Mesenchymal stem cell (in vitro differentiated cells and primary cell): ENCODE measurements around the gene RPL10.

Source experiments
- DNase-seq: peaks from one replicate; pipeline ENCODE4 v3.0.0-alpha.2; 2013
- H2AFZ ChIP-seq: one replicate; pipeline ENCODE4 v1.6.1; 2013; ENCODE audit warnings: low read depth, mild to moderate bottlenecking, control low read depth, inconsistent platforms, low read length, moderate library complexity
- H2AK5ac ChIP-seq: 2 replicates; pipeline ENCODE4 v1.6.1; 2013; ENCODE audit warnings: low read length, moderate library complexity, mild to moderate bottlenecking, inconsistent platforms; ENCODE audit not compliant: severe bottlenecking
- H2BK120ac ChIP-seq: one replicate; pipeline ENCODE4 v1.6.1; 2013; ENCODE audit warnings: low read depth, mild to moderate bottlenecking, inconsistent platforms, low read length, moderate library complexity
- H2BK12ac ChIP-seq, 2 experiments: one replicate each; pipeline ENCODE4 v1.6.1; 2013; ENCODE audit warnings: inconsistent platforms in 2 of 2, low read length in 2 of 2, mild to moderate bottlenecking in 2 of 2, moderate library complexity in 2 of 2, control low read depth in 1 of 2
- H2BK15ac ChIP-seq: one replicate; pipeline ENCODE4 v1.6.1; 2013; ENCODE audit warnings: mild to moderate bottlenecking, low read depth, inconsistent platforms; ENCODE audit not compliant: poor library complexity, severe bottlenecking
- H2BK5ac ChIP-seq: 2 replicates; pipeline ENCODE4 v1.6.1; 2013; ENCODE audit warnings: low read depth, mild to moderate bottlenecking, low read length, control low read depth, inconsistent platforms; ENCODE audit not compliant: poor library complexity, severe bottlenecking
- H3K14ac ChIP-seq, 2 experiments: one replicate each; pipeline ENCODE4 v1.6.1; 2013; ENCODE audit warnings: inconsistent platforms in 2 of 2, low read length in 2 of 2, control low read depth in 1 of 2, mild to moderate bottlenecking in 1 of 2, moderate library complexity in 1 of 2
- H3K18ac ChIP-seq, 2 experiments: one replicate each; pipeline ENCODE4 v1.6.1; 2013; ENCODE audit warnings: inconsistent platforms in 2 of 2, low read length in 2 of 2, control low read depth in 1 of 2, low read depth in 1 of 2, mild to moderate bottlenecking in 1 of 2
- H3K23ac ChIP-seq, 2 experiments: one replicate each; pipeline ENCODE4 v1.6.1; 2013; ENCODE audit warnings: inconsistent platforms in 2 of 2, low read length in 2 of 2, mild to moderate bottlenecking in 2 of 2, moderate library complexity in 2 of 2, control low read depth in 1 of 2
- H3K27ac ChIP-seq: 2 replicates; pipeline ENCODE4 v1.5.1; 2013; ENCODE audit warnings: mild to moderate bottlenecking, moderate library complexity, low read length, control low read depth, inconsistent platforms; ENCODE audit not compliant: poor library complexity, severe bottlenecking
- H3K27me3 ChIP-seq, 2 experiments: 2 replicates each; pipeline versions ENCODE4 v1.6.1 to v1.7.0; 2013; ENCODE audit warnings: low read length in 2 of 2, mild to moderate bottlenecking in 2 of 2, moderate library complexity in 2 of 2, control low read depth in 1 of 2, inconsistent platforms in 1 of 2; ENCODE audit not compliant: control insufficient read depth in 1 of 2, insufficient read depth in 1 of 2
- H3K36me3 ChIP-seq, 2 experiments: 2 replicates each; pipeline versions ENCODE4 v1.6.1 to v1.7.0; 2013; ENCODE audit warnings: low read length in 2 of 2, control low read depth in 1 of 2, inconsistent platforms in 1 of 2, low read depth in 1 of 2, mild to moderate bottlenecking in 1 of 2; ENCODE audit not compliant: insufficient read depth in 2 of 2, control insufficient read depth in 1 of 2
- H3K4ac ChIP-seq, 2 experiments: one replicate each; pipeline ENCODE4 v1.6.1; 2013; ENCODE audit warnings: inconsistent platforms in 2 of 2, low read length in 2 of 2, mild to moderate bottlenecking in 2 of 2, moderate library complexity in 2 of 2, control low read depth in 1 of 2, low read depth in 1 of 2
- H3K4me1 ChIP-seq: 2 replicates; pipeline ENCODE4 v1.6.1; 2013; ENCODE audit warnings: low read depth, low read length, control low read depth; ENCODE audit not compliant: control insufficient read depth, insufficient read depth
- H3K4me2 ChIP-seq: 2 replicates; pipeline ENCODE4 v1.6.1; 2013; ENCODE audit warnings: low read length, mild to moderate bottlenecking, inconsistent platforms; ENCODE audit not compliant: poor library complexity, severe bottlenecking
- H3K4me3 ChIP-seq, 2 experiments: 2 replicates each; pipeline versions ENCODE4 v1.5.1 to v1.7.0; 2013; ENCODE audit warnings: low read length in 2 of 2, mild to moderate bottlenecking in 2 of 2, control low read depth in 1 of 2, low read depth in 1 of 2; ENCODE audit not compliant: insufficient read depth in 1 of 2
- H3K79me1 ChIP-seq: replicated peaks from 2 replicates; pipeline ENCODE4 v1.6.1; 2013; ENCODE audit warnings: mild to moderate bottlenecking, control low read depth, low read length, inconsistent platforms; ENCODE audit not compliant: poor library complexity, severe bottlenecking
- H3K9ac ChIP-seq: 2 replicates; pipeline ENCODE4 v1.7.0; 2013; ENCODE audit warnings: mild to moderate bottlenecking, low read length, moderate library complexity
- H3K9me3 ChIP-seq: 2 replicates; pipeline ENCODE4 v1.7.0; 2013; ENCODE audit warnings: mild to moderate bottlenecking, low read length; ENCODE audit not compliant: control insufficient read depth
- H4K8ac ChIP-seq: one replicate; pipeline ENCODE4 v1.6.1; 2013; ENCODE audit warnings: inconsistent platforms, mild to moderate bottlenecking, low read length, moderate library complexity
- H4K91ac ChIP-seq: one replicate; pipeline ENCODE4 v1.6.1; 2013; ENCODE audit warnings: mild to moderate bottlenecking, low read length, inconsistent platforms
- WGBS: methylation state at CpG from one replicate; pipeline ENCODE4 v1.1.7; 2013; ENCODE audit warnings: mixed read lengths; 5-methylcytosine and 5-hydroxymethylcytosine counted together

The RPL10 gene

DNA sequence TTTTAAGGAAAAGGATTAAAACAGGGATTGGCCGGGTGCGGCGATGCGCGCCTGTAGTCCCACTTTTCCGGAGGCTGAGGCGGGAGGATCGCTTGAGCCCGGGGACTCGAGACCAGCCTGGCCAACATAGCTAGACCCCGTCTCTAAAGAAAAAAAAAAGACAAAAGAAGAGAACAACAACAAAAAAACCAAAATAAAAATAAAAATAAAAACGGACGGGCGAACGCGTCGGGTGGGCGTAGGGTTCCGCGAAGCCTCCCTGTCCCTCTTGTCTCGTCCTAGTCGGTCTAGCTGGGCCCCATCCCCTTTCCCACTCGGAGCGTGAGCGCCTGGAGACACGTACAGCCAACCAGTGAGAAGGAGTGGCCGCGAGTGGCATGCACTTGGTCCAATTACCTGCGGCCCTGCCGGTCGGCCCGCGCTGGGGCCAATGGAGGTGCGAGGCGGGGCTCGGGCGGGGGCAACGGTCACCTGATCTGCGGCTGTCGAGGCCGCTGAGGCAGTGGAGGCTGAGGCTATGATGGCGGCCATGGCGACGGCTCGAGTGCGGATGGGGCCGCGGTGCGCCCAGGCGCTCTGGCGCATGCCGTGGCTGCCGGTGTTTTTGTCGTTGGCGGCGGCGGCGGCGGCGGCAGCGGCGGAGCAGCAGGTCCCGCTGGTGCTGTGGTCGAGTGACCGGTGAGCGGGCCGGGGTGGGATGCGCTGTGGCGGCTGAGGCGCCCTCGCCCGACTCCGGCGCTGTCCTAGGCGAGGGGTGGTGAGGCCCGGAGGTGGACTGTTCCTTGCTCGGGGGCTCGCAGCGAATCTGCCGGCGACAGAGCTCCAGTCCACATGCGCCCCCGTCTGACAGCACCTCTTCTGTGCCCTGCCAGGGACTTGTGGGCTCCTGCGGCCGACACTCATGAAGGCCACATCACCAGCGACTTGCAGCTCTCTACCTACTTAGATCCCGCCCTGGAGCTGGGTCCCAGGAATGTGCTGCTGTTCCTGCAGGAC lies 30.3 kb downstream of the RPL10 start, which contains the start of gene ATP6AP1:
TSS of gene ATP6AP1 (plus strand) at position 502 of the 996 bp plus-strand sequence. CDS start at position 518, 16 bp downstream.
- H2AFZ ChIP-seq: peak within 1 kb of the TSS; percentile 81
- H3K4me1 ChIP-seq: peaks cover 19% of the 10 kb centered on the region
- peak; percentile 95 for DNase-seq
- peaks cover 0 to 3% of the 10 kb centered on the region in 2 experiments for H3K27me3 ChIP-seq
- H2BK120ac ChIP-seq: no peak within 1 kb of the TSS
- no peak within 1 kb of the TSS for H3K27ac ChIP-seq
- peak within 1 kb of the TSS in 1 of 2 experiments; percentile 99 for H3K14ac ChIP-seq
- peak within 1 kb of the TSS in 1 of 2 experiments; percentile 63 for H2BK12ac ChIP-seq
- peaks cover 5% of the 10 kb centered on the region for H3K79me1 ChIP-seq
- peak within 1 kb of the TSS; percentile 47 to 96 for H3K4ac ChIP-seq
- H3K4me2 ChIP-seq: peak within 1 kb of the TSS; percentile 73
- H3K18ac ChIP-seq: peak within 1 kb of the TSS; percentile 80 to 99
- 12% methylated on average over 52 of the region's 87 CpGs for WGBS
- H3K23ac ChIP-seq: peak within 1 kb of the TSS in 1 of 2 experiments; percentile 83
- no peaks in the 10 kb centered on the region for H3K9me3 ChIP-seq
- peaks cover 23 to 27% of the 10 kb centered on the region in 2 experiments for H3K36me3 ChIP-seq
- H4K8ac ChIP-seq: peak within 1 kb of the TSS; percentile 91
- peak within 1 kb of the TSS; percentile 30 for H2BK15ac ChIP-seq
- H3K4me3 ChIP-seq: peak within 1 kb of the TSS; percentile 78 to 81
- H3K9ac ChIP-seq: peak within 1 kb of the TSS; percentile 83
- peak within 1 kb of the TSS; percentile 38 for H2AK5ac ChIP-seq
- H4K91ac ChIP-seq: peak within 1 kb of the TSS; percentile 70
- H2BK5ac ChIP-seq: no peak within 1 kb of the TSS

DNA sequence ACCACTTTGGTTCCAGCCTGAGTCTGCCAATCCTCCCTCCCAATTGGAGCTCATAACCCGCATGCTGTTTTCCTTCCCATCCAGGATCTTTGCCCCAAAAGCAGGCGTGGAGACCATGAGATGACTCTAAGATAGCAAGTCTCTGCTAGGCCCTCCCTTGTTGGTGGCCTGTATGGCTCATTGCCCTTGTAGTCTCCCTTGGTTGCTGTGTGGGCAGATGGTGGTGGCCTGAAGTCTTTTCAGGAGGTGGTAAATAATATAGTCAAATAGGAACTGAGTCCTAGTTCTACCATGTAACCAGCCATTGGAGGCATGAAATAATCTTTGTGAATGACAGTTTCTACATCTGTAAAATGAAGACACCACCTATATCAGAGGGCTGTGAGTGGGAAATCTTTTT lies 31.5 kb downstream of the RPL10 start:
- Histone ChIP-seq H3K4me2 (peak overlapping the region; percentile 13), H4K91ac (no peak overlapping the region), H3K4ac (no peak overlapping the region), H3K27me3 (peaks cover 0 to 3% of the 10 kb centered on the region in 2 experiments), H3K23ac (no peak overlapping the region), H3K27ac (no peak overlapping the region), H3K36me3 (peaks cover 29 to 39% of the 10 kb centered on the region in 2 experiments), H3K14ac (no peak overlapping the region), H2BK12ac (no peak overlapping the region), H3K9ac (peak overlapping the region; percentile 83), H4K8ac (no peak overlapping the region), H3K18ac (no peak overlapping the region), H2AK5ac (no peak overlapping the region), H2BK120ac (no peak overlapping the region), H3K9me3 (no peaks in the 10 kb centered on the region), H2BK5ac (no peak overlapping the region), H3K4me3 (peak overlapping the region in 1 of 2 experiments; percentile 78), H2BK15ac (no peak overlapping the region), H3K79me1 (peaks cover 8% of the 10 kb centered on the region), H2AFZ (no peak overlapping the region), H3K4me1 (peaks cover 25% of the 10 kb centered on the region)
- 100% methylated on average over 2 of the region's 2 CpGs for WGBS
- no peak for DNase-seq

DNA sequence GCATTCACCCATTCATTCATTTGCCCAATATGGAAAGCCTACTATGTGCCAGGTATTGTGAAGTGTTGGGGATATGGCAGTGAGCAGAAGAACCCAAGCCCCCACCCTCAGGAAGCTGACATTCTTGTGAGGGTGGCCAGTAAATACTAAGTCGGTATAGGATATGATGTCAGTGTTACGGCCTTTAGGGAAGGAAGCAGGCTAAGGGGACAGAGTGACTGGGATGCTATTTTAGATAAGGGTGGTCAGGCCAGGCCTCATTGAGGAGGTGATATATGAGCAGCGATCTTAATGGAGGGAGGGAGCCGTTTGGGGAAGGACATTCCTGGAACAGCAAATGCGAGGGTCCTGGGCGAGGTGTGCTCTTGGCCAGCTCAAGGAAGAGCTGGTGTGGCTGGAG lies 32.3 kb downstream of the RPL10 start:
- Histone ChIP-seq H2BK15ac (no peak overlapping the region), H3K79me1 (peaks cover 10% of the 10 kb centered on the region), H2BK5ac (no peak overlapping the region), H3K9ac (no peak overlapping the region), H3K14ac (peak overlapping the region in 1 of 2 experiments; percentile 48), H4K91ac (no peak overlapping the region), H4K8ac (no peak overlapping the region), H3K27ac (no peak overlapping the region), H3K4ac (no peak overlapping the region), H2AFZ (no peak overlapping the region), H2BK120ac (no peak overlapping the region), H3K36me3 (peaks cover 37 to 47% of the 10 kb centered on the region in 2 experiments), H2AK5ac (no peak overlapping the region), H3K4me1 (peaks cover 25% of the 10 kb centered on the region), H3K4me2 (no peak overlapping the region), H3K23ac (peak overlapping the region in 1 of 2 experiments; percentile 50), H3K9me3 (no peaks in the 10 kb centered on the region), H3K4me3 (peak overlapping the region in 1 of 2 experiments; percentile 13), H3K27me3 (peaks cover 0 to 3% of the 10 kb centered on the region in 2 experiments), H2BK12ac (no peak overlapping the region), H3K18ac (no peak overlapping the region)
- WGBS: 69% methylated on average over 6 of the region's 6 CpGs
- DNase-seq: no peak

- H2AK5ac ChIP-seq: no peak overlapping the region
- WGBS: 84% methylated on average over 7 of the region's 7 CpGs
- H3K18ac ChIP-seq: no peak overlapping the region
- no peak overlapping the region for H3K27ac ChIP-seq
- peaks cover 0 to 3% of the 10 kb centered on the region in 2 experiments for H3K27me3 ChIP-seq
- H3K23ac ChIP-seq: peak overlapping the region in 1 of 2 experiments; percentile 50
- no peak overlapping the region for H3K9ac ChIP-seq
- H3K79me1 ChIP-seq: peaks cover 10% of the 10 kb centered on the region
- no peak for DNase-seq
- peaks cover 41 to 51% of the 10 kb centered on the region in 2 experiments for H3K36me3 ChIP-seq
- H3K4me1 ChIP-seq: peaks cover 25% of the 10 kb centered on the region
- no peak overlapping the region for H2BK5ac ChIP-seq
- H3K4me2 ChIP-seq: no peak overlapping the region
- no peaks in the 10 kb centered on the region for H3K9me3 ChIP-seq
- H3K4ac ChIP-seq: no peak overlapping the region
- no peak overlapping the region for H2BK120ac ChIP-seq
- H2BK12ac ChIP-seq: no peak overlapping the region
- H2AFZ ChIP-seq: no peak overlapping the region
- H2BK15ac ChIP-seq: no peak overlapping the region
- peak overlapping the region in 1 of 2 experiments; percentile 13 for H3K4me3 ChIP-seq
- H3K14ac ChIP-seq: no peak overlapping the region
- H4K8ac ChIP-seq: no peak overlapping the region
- no peak overlapping the region for H4K91ac ChIP-seq
Observed at GRCh38 chrX:154430916-154431315, 32.7 kb downstream of the RPL10 start.
